ENCODE results near the gene MPPED2. TPM values are rescaled to one million over a fixed set of nuclear protein-coding genes. Genes with fewer than 3 reads are reported as not detected.

Gene MPPED2
- total RNA-seq, 4 donors from 2014 or later: 0.37 to 1.8 (median 1.3) TPM

GRCh38 chr11:30501744-30502143, 84.4 kb downstream of the MPPED2 start:
- no peak for TF ChIP-seq POLR2A (IDR thresholded peaks at IDR 0.05)
- no peak for TF ChIP-seq CTCF (IDR thresholded peaks at IDR 0.05)
- 80 to 84% methylated on average over 2 of the region's 2 CpGs for WGBS, 2 donors
- intact Hi-C loops (cut with DNase I; ENCODE audit: low total_unique reads): no loop called here
- no peak overlapping the region for H3K4me3 ChIP-seq (ENCODE audit: low read depth, poor library complexity, severe bottlenecking)
- no peak for DNase-seq (ENCODE audit: low spot score in 2 of 2)

- WGBS, 2 donors: 42 to 47% methylated on average over 1 of the region's 1 CpG
- intact Hi-C loops (cut with DNase I; ENCODE audit: low total_unique reads): no loop called here
- no peak overlapping the region for H3K4me3 ChIP-seq (ENCODE audit: low read depth, poor library complexity, severe bottlenecking)
- no peak for DNase-seq (ENCODE audit: low spot score in 2 of 2)
- TF ChIP-seq CTCF (IDR thresholded peaks at IDR 0.05): no peak
- TF ChIP-seq POLR2A (IDR thresholded peaks at IDR 0.05): no peak
These were observed 86.2 kb downstream of the MPPED2 start for GRCh38 chr11:30499940-30500339.

GRCh38 chr11:30497600-30497999, 88.6 kb downstream of the MPPED2 start:
- WGBS, 2 donors: 90 to 91% methylated on average over 5 of the region's 5 CpGs
- no peak for DNase-seq (ENCODE audit: low spot score in 2 of 2)
- intact Hi-C loops (cut with DNase I; ENCODE audit: low total_unique reads): no loop called here
- no peak for TF ChIP-seq POLR2A (IDR thresholded peaks at IDR 0.05)
- TF ChIP-seq CTCF (IDR thresholded peaks at IDR 0.05): no peak
- H3K4me3 ChIP-seq (ENCODE audit: low read depth, poor library complexity, severe bottlenecking): no peak overlapping the region

GRCh38 chr11:30496935-30497334, 89.2 kb downstream of the MPPED2 start:
- TF ChIP-seq POLR2A (IDR thresholded peaks at IDR 0.05): no peak
- WGBS, 2 donors: 90 to 92% methylated on average over 3 of the region's 3 CpGs
- no peak for DNase-seq (ENCODE audit: low spot score in 2 of 2)
- no peak overlapping the region for H3K4me3 ChIP-seq (ENCODE audit: low read depth, poor library complexity, severe bottlenecking)
- intact Hi-C loops (cut with DNase I; ENCODE audit: low total_unique reads): no loop called here

GRCh38 chr11:30495437-30495836, 90.7 kb downstream of the MPPED2 start:
- TF ChIP-seq CTCF (IDR thresholded peaks at IDR 0.05): no peak
- no peak for TF ChIP-seq POLR2A (IDR thresholded peaks at IDR 0.05)
- no peak overlapping the region for H3K4me3 ChIP-seq (ENCODE audit: low read depth, poor library complexity, severe bottlenecking)
- no peak for DNase-seq (ENCODE audit: low spot score in 2 of 2)
- 60 to 63% methylated on average over 5 of the region's 5 CpGs for WGBS, 2 donors
- intact Hi-C loops (cut with DNase I; ENCODE audit: low total_unique reads): no loop called here

- intact Hi-C loops (cut with DNase I; ENCODE audit: low total_unique reads): no loop called here
- TF ChIP-seq POLR2A (IDR thresholded peaks at IDR 0.05): no peak
- no peak for TF ChIP-seq CTCF (IDR thresholded peaks at IDR 0.05)
- 77 to 78% methylated on average over 4 of the region's 4 CpGs for WGBS, 2 donors
- no peak for DNase-seq (ENCODE audit: low spot score in 2 of 2)
- H3K4me3 ChIP-seq (ENCODE audit: low read depth, poor library complexity, severe bottlenecking): no peak overlapping the region
These were observed 96.6 kb downstream of the MPPED2 start for GRCh38 chr11:30489511-30489910.

All from lower leg skin (tissue), 4 donors.